ENCODE data around the gene TCF23. TPM values are rescaled to one million over a fixed set of nuclear protein-coding genes. Genes with fewer than 3 reads are reported as not detected.

TCF23 gene
- total and polyA plus RNA-seq, 2 of the 8 experiments (the other 6 are each of a cell fraction or from before 2014, with no cell fraction given): 0.02 TPM; not detected in 1

DNA sequence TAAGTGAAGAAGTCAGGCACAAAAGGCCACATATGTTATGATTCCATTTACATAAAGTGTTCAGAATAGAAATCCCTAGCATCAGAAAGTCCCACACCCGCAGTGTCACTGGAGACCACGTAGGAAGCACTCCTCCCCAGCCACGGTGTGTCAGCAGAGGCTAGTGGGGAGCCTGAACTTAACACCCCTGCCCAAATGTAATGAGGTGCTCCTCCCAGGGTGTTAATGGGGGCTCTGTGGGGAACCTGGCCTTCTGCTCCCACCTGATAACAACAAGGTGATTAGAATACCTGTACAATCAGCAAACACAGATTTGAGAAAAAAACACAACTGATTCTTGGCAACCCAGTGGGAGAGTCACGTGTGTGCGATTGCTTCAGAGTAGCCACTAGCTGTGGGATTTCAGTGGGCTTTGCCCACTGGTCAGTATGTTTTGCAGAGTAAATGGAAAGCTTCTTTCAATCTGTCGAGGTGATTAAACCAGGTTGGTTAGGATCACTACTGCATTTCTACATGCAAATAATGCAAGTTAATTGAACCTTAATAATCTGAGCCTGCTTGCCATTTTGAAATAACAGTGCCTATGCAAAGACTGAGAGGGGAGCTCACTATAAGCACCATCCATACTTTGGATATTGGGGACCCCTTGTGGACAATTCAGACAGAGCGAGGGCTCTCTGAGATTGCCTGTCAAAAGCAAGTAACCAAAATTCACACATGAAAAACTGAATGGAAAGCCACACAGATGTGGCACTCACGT lies 42.4 kb downstream of the TCF23 start:
- ChIA-PET CTCF (ENCODE audit: partially characterized antibody) (interaction anchor here (0.6 to 6.9 kb wide), 35 partner anchors 9 to 111 kb away, joined by 3 to 97 read pairs (median 5); partner anchors contain the start of genes ABHD1, PREB, PRR30 and TCF23), POLR2A (ENCODE audit: partially characterized antibody) (interaction anchor here (0.8 to 1.5 kb wide), 8 partner anchors 11 to 94 kb away, joined by 3 to 6 read pairs (median 3); no protein-coding TSS in a partner anchor)
- no peak overlapping the region for H2AFZ ChIP-seq (ENCODE audit: low read length)
- TF ChIP-seq KDM4A (IDR thresholded peaks at IDR 0.05; ENCODE audit: low read depth, low read length, severe bottlenecking) (no peak), CBX8 (IDR thresholded peaks at IDR 0.05; ENCODE audit: borderline replicate concordance, low read depth, low read length) (no peak), BRCA1 (IDR thresholded peaks at IDR 0.05; ENCODE audit: low read depth, low read length) (no peak), NRF1 (IDR thresholded peaks at IDR 0.05; ENCODE audit: low read depth, low read length) (no peak), RAD21 (IDR thresholded peaks at IDR 0.05 in 1 of 2, conservative IDR thresholded peaks at IDR 0.05 in 1 of 2; ENCODE audit: low read depth in 2 of 2, low read length in 2 of 2) (peak; percentile 82 to 87), KDM5A (IDR thresholded peaks at IDR 0.05; ENCODE audit: low read length) (no peak), RBBP5 (IDR thresholded peaks at IDR 0.05; ENCODE audit: borderline replicate concordance, low read depth, low read length) (no peak), ASH2L (IDR thresholded peaks at IDR 0.05; ENCODE audit: low read length) (no peak)
- TF ChIP-seq, protein P1, sequence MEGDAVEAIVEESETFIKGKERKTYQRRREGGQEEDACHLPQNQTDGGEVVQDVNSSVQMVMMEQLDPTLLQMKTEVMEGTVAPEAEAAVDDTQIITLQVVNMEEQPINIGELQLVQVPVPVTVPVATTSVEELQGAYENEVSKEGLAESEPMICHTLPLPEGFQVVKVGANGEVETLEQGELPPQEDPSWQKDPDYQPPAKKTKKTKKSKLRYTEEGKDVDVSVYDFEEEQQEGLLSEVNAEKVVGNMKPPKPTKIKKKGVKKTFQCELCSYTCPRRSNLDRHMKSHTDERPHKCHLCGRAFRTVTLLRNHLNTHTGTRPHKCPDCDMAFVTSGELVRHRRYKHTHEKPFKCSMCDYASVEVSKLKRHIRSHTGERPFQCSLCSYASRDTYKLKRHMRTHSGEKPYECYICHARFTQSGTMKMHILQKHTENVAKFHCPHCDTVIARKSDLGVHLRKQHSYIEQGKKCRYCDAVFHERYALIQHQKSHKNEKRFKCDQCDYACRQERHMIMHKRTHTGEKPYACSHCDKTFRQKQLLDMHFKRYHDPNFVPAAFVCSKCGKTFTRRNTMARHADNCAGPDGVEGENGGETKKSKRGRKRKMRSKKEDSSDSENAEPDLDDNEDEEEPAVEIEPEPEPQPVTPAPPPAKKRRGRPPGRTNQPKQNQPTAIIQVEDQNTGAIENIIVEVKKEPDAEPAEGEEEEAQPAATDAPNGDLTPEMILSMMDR (IDR thresholded peaks at IDR 0.05; ENCODE audit: control extremely low read depth in 1 of 3, insufficient read depth in 1 of 3, low read depth in 1 of 3, low read length in 3 of 3): peak in 2 of 3 experiments; percentile 75 to 81; a peak in 3 of 4 replicates

More for the DNA sequence above, 42.4 kb downstream of the TCF23 start:
- DNase-seq (ENCODE audit: low read depth in 1 of 2, low spot score in 2 of 2): no peak
- Histone ChIP-seq H3K23ac (ENCODE audit: insufficient read length) (no peak overlapping the region), H2BK15ac (ENCODE audit: low read length) (0 out of 2 replicates have a peak overlapping the region, but pooled peaks have one; percentile 31), H3K36me3 (ENCODE audit: control insufficient read depth in 2 of 4, insufficient read depth in 4 of 4, low read length in 3 of 4) (no peaks in the 10 kb centered on the region; a peak in 1 of 8 replicates), H4K8ac (ENCODE audit: extremely low read depth, insufficient read depth, low read length) (no peak overlapping the region; the same call in 1 of the 2 replicates), H2BK20ac (ENCODE audit: low read length) (no peak overlapping the region), H3K9me3 (ENCODE audit: insufficient read depth in 2 of 2, low read depth in 1 of 2, low read length in 1 of 2) (no peaks in the 10 kb centered on the region), H3K14ac (ENCODE audit: insufficient read length) (no peak overlapping the region), H3K4me1 (replicated peaks in 1 of 4; ENCODE audit: control insufficient read depth in 3 of 4, insufficient read depth in 4 of 4, low read length in 3 of 4) (no peaks in the 10 kb centered on the region), H3K9ac (replicated peaks in 1 of 4; ENCODE audit: extremely low read depth in 1 of 4, low read depth in 3 of 4, low read length in 3 of 4) (no peak overlapping the region), H2BK5ac (ENCODE audit: low read depth, low read length) (no peak overlapping the region), H4K5ac (ENCODE audit: insufficient read length, low read depth, low read length) (no peak overlapping the region), H3K4me3 (ENCODE audit: extremely low read depth in 1 of 4, insufficient read depth in 2 of 4, low read depth in 3 of 4, low read length in 4 of 4) (no peak overlapping the region), H3K4me2 (ENCODE audit: insufficient read depth in 1 of 2, low read depth in 2 of 2, low read length in 2 of 2) (no peak overlapping the region), H3K18ac (ENCODE audit: extremely low read depth, low read length) (no peak overlapping the region), H2AK5ac (ENCODE audit: low read depth, low read length) (no peak overlapping the region), H3K4ac (replicated peaks; ENCODE audit: insufficient read length, low read depth, low read length) (no peak overlapping the region), H3K23me2 (ENCODE audit: low read depth, low read length) (no peaks in the 10 kb centered on the region), H3K27me3 (replicated peaks in 1 of 4; ENCODE audit: control insufficient read depth in 3 of 4, extremely low read depth in 1 of 4, insufficient read depth in 3 of 4, low read length in 3 of 4) (no peaks in the 10 kb centered on the region), H2BK120ac (replicated peaks; ENCODE audit: low read depth, low read length) (no peak overlapping the region), H3K56ac (replicated peaks; ENCODE audit: insufficient read length, low read depth, low read length) (no peak overlapping the region), H4K91ac (replicated peaks; ENCODE audit: insufficient read length, low read length) (no peak overlapping the region), H3K79me2 (ENCODE audit: control insufficient read depth in 1 of 2, insufficient read depth in 2 of 2, low read length in 2 of 2) (no peaks in the 10 kb centered on the region), H3K79me1 (ENCODE audit: low read depth, low read length) (no peaks in the 10 kb centered on the region), H2BK12ac (ENCODE audit: low read depth, low read length) (no peak overlapping the region), H4K20me1 (replicated peaks in 1 of 2; ENCODE audit: control insufficient read depth in 1 of 2, insufficient read depth in 2 of 2, low read length in 2 of 2) (no peaks in the 10 kb centered on the region), H3K27ac (ENCODE audit: low read depth, low read length) (no peak overlapping the region)
- peak; percentile 52 for FAIRE-seq
- WGBS, 2 experiments (ENCODE audit: extremely low coverage in 1 of 2, insufficient coverage in 1 of 2, insufficient read length in 1 of 2, insufficient replicate concordance in 2 of 2, low coverage in 1 of 2, low lambda C conversion rate in 2 of 2, missing lambda C conversion rate in 1 of 2): 65% methylated on average over 8 of the region's 8 CpGs; no CpG with 5 or more reads in 1 of the 2 experiments
